K562 treated with DMSO at 1 percent for 24 hours (cell line): ENCODE data around the gene TBC1D30. TPM values are rescaled to one million over a fixed set of nuclear protein-coding genes. Genes with fewer than 3 reads are reported as not detected.

Source experiments
- total RNA-seq: library from RNA; unstranded; fragments of 300-600 nt; gene quantifications from 2 replicates; pipeline ENCODE4 v1.2.3, GENCODE V29; 2022; ENCODE audit warnings: low read depth; ENCODE audit not compliant: insufficient read depth

The TBC1D30 gene
- 0.16 TPM in 1 of 2 replicates, not detected in the other for total RNA-seq

GRCh38 chr12:64824500-64825142, at the start of gene TBC1D30:
Gene TBC1D30, plus strand, starts transcription at chr12:64824647. Its CDS starts 233 bp downstream, at chr12:64824880.

Other genes starting within 250 kb of the TBC1D30 start
- 11.8 and 13.9 TPM in 2 replicates for gene RASSF3, start 214.2 kb upstream of the TBC1D30 start, total RNA-seq
- 28.1 and 31.3 TPM in 2 replicates for gene GNS, start 65.2 kb upstream of the TBC1D30 start, total RNA-seq